OCI-LY3 (cell line): ENCODE measurements around the gene KDM4C.

Source experiments
- H2AFZ ChIP-seq: fragments of 200-600, 300-600 bp; shearing (Covaris generic); 2 replicates; pipeline ENCODE4 v1.6.0; 2014; ENCODE audit warnings: antibody characterized with exemption, low read depth, low read length
- H3K27ac ChIP-seq: fragments of 200-600, 300-600 bp; sonication (generic); 2 replicates; pipeline ENCODE4 v1.5.1; 2014; ENCODE audit warnings: mild to moderate bottlenecking, low read length, moderate library complexity, mixed read lengths
- H3K27me3 ChIP-seq: fragments of 200-600, 300-600 bp; sonication (generic); 2 replicates; pipeline ENCODE4 v1.6.1; 2014; ENCODE audit warnings: low read depth, low read length, mixed read lengths
- H3K36me3 ChIP-seq: fragments of 200-600, 300-600 bp; sonication (generic); replicated peaks from 2 replicates; pipeline ENCODE3; 2014; ENCODE audit warnings: low read depth, low read length, mixed read lengths
- H3K4me1 ChIP-seq: fragments of 300-600, 200-600 bp; sonication (generic); 2 replicates; pipeline ENCODE4 v1.6.1; 2014; ENCODE audit warnings: low read length, mixed read lengths
- H3K4me2 ChIP-seq: fragments of 200-600, 300-600 bp; sonication (generic); 2 replicates; pipeline ENCODE4 v1.6.1; 2014; ENCODE audit warnings: low read length, mixed read lengths
- H3K4me3 ChIP-seq: fragments of 300-600, 200-600 bp; sonication (generic); 2 replicates; pipeline ENCODE4 v1.5.1; 2014; ENCODE audit warnings: antibody characterized with exemption, mild to moderate bottlenecking, low read length, moderate library complexity
- H3K79me2 ChIP-seq: fragments of 300-600, 200-600 bp; shearing (Covaris generic); 2 replicates; pipeline ENCODE4 v1.6.1; 2014; ENCODE audit warnings: mild to moderate bottlenecking, low read length, mixed read lengths
- H3K9ac ChIP-seq: fragments of 300-600, 200-600 bp; shearing (Covaris generic); 2 replicates; pipeline ENCODE4 v1.6.0; 2014; ENCODE audit warnings: mild to moderate bottlenecking, low read length, moderate library complexity
- H3K9me3 ChIP-seq: fragments of 200-600, 300-600 bp; shearing (Covaris generic); 2 replicates; pipeline ENCODE4 v1.6.1; 2014; ENCODE audit warnings: low read length, mixed read lengths; ENCODE audit not compliant: insufficient read depth
- H4K20me1 ChIP-seq: fragments of 200-600, 300-600 bp; sonication (generic); 2 replicates; pipeline ENCODE4 v1.6.1; 2016; ENCODE audit warnings: low read length, mixed read lengths; ENCODE audit not compliant: insufficient read depth
- EZH2phosphoT487 ChIP-seq: fragments of 200-600 bp; shearing (Covaris generic); IDR thresholded peaks from 2 replicates; pipeline ENCODE4 v1.6.1; 2018; ENCODE audit warnings: antibody characterized with exemption, mixed run types, low read depth
- TF ChIP-seq, protein P1 (sequence below): fragments of 200-600, 300-600 bp; sonication (generic); IDR thresholded peaks from 2 replicates; pipeline ENCODE4 v1.5.1; 2014; ENCODE audit warnings: antibody characterized with exemption, low read length, low read depth

The KDM4C gene

DNA sequence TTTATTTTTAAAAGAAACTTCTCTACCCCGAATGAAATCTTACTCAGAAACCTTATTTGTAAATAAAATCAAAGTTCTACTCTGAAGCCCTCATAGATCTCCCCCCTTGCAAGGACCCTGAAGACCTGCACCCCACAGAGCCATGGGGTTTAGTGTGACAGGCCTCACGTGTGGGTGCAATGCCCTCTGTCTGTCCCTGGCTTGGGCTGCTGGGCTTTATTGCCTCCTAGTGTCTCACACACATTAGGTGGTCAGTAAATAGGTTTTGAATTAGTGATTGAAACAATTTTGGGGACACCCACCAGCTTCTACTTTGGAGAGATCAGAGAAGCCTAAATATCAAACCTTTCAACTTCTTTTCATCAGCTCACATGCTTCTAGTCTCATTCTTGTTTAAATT is 403.7 kb downstream of the KDM4C start:
- H3K9ac ChIP-seq: no peak overlapping the region
- H3K27me3 ChIP-seq: no peaks in the 10 kb centered on the region
- no peaks in the 10 kb centered on the region for H3K4me1 ChIP-seq
- no peaks in the 10 kb centered on the region for H3K79me2 ChIP-seq
- H3K36me3 ChIP-seq: no peaks in the 10 kb centered on the region
- no peak overlapping the region for H3K4me2 ChIP-seq
- no peaks in the 10 kb centered on the region for H4K20me1 ChIP-seq
- no peak overlapping the region for H2AFZ ChIP-seq
- H3K27ac ChIP-seq: no peak overlapping the region
- TF ChIP-seq, protein P1, sequence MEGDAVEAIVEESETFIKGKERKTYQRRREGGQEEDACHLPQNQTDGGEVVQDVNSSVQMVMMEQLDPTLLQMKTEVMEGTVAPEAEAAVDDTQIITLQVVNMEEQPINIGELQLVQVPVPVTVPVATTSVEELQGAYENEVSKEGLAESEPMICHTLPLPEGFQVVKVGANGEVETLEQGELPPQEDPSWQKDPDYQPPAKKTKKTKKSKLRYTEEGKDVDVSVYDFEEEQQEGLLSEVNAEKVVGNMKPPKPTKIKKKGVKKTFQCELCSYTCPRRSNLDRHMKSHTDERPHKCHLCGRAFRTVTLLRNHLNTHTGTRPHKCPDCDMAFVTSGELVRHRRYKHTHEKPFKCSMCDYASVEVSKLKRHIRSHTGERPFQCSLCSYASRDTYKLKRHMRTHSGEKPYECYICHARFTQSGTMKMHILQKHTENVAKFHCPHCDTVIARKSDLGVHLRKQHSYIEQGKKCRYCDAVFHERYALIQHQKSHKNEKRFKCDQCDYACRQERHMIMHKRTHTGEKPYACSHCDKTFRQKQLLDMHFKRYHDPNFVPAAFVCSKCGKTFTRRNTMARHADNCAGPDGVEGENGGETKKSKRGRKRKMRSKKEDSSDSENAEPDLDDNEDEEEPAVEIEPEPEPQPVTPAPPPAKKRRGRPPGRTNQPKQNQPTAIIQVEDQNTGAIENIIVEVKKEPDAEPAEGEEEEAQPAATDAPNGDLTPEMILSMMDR: no peak
- no peak for TF ChIP-seq EZH2phosphoT487
- no peak overlapping the region for H3K4me3 ChIP-seq
- no peaks in the 10 kb centered on the region for H3K9me3 ChIP-seq

DNA sequence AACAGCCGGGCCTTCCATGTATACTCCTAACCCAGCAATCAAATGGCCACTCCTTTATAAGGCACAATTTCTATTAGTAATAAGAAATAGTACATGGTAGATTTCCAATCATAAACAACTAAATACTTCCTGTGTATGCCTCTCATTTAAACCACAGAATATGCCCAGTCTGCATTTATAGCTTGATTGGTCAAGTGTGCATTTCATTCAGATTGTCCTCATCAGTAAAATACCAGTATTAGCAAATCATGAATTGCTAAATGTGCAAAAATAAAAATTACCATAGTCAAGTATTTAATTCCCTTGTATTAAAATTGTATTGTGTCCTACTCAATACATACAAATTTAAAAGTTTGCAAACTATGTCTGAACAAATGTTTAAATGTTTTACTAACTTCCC is 406.2 kb downstream of the KDM4C start:
- TF ChIP-seq, protein P1: no peak
- TF ChIP-seq EZH2phosphoT487: no peak
- Histone ChIP-seq H3K9me3 (no peaks in the 10 kb centered on the region), H3K4me3 (no peak overlapping the region), H2AFZ (no peak overlapping the region), H3K27me3 (no peaks in the 10 kb centered on the region), H3K9ac (no peak overlapping the region), H3K4me1 (no peaks in the 10 kb centered on the region), H4K20me1 (no peaks in the 10 kb centered on the region), H3K27ac (no peak overlapping the region), H3K4me2 (no peak overlapping the region), H3K79me2 (no peaks in the 10 kb centered on the region), H3K36me3 (no peaks in the 10 kb centered on the region)

DNA sequence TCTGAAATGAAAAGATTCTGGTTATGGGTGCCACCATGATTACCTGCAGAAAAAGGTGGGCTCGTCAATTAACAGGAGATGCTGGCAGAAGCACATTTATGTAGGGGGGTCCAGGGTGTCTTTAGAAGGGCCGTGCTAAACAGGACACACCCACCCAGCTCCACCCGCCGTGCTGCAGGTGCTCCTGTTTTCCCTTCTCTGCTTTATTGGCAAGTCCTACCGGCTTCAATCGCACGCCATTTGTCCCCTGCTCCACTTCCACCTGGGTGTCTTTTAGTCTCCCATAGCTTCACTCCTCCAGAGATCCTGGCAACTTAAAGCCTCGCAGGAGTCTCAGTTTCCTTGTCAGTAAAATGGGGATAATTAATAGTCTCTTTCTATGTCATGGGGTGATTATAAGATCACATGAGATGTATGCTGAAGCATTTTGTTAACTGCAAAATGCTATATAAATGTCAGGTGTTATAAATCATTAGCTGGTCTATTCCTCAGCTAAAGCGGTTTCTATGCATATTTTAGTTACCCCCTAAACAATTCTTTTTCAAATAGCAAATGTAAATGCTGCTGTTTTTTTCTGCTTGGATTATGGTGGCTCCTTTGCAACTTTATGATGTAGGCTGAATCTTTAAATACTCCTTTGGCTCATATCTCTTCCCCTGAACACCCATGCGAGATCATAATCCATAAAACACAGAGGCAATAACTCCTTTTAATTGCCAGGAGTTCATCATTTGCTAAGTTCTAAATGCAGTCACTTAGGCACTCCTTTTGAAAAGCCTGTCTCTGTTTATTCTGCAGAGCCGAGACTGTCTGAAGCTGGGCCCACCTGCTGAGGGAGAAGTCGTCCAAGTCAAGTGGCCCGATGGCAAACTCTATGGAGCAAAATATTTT is 406.9 kb downstream of the KDM4C start:
- Histone ChIP-seq H3K4me1 (no peaks in the 10 kb centered on the region), H3K9ac (no peak overlapping the region), H3K27me3 (no peaks in the 10 kb centered on the region), H3K27ac (no peak overlapping the region), H3K36me3 (peaks cover under 1% of the 10 kb centered on the region), H3K4me2 (no peak overlapping the region), H3K9me3 (no peaks in the 10 kb centered on the region), H2AFZ (no peak overlapping the region), H3K79me2 (no peaks in the 10 kb centered on the region), H3K4me3 (no peak overlapping the region), H4K20me1 (no peaks in the 10 kb centered on the region)
- TF ChIP-seq, protein P1: no peak
- TF ChIP-seq EZH2phosphoT487: no peak

DNA sequence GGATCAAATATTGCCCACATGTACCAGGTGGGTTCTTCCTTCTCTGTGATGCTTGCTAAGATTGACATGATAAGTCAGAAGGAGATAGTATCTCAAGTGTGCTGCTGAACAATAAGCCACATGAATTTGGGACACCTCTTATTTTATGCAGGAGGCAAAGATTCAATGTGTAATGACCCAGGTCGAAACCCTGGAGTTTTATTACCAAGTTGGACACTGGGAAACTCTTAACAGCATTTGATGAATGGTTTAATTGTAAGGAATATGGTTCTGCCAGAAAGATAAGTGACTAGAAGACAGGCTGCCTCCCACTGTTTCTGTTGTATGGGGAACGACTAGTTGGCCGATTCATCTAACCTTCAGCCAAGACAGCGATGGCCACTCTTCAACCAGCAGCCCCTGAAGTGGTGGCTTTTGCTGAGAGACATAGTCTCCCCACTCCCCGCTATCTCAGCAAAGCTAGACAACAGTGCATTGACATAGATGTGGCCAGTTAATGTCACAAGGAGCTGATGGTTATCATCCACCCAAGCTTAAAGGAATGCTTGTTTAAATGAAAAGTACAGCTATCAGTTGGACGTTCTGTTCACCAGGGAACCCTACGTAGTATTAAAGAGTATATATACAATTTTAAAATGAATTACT is 407.7 kb downstream of the KDM4C start:
- Histone ChIP-seq H3K27me3 (no peaks in the 10 kb centered on the region), H3K79me2 (no peaks in the 10 kb centered on the region), H2AFZ (no peak overlapping the region), H3K9ac (no peak overlapping the region), H3K4me2 (no peak overlapping the region), H3K9me3 (no peaks in the 10 kb centered on the region), H3K27ac (no peak overlapping the region), H3K36me3 (peaks cover 4% of the 10 kb centered on the region), H4K20me1 (no peaks in the 10 kb centered on the region), H3K4me3 (no peak overlapping the region), H3K4me1 (no peaks in the 10 kb centered on the region)
- TF ChIP-seq EZH2phosphoT487: no peak
- TF ChIP-seq, protein P1: no peak
